ENCODE results near the gene STK39.

DNA sequence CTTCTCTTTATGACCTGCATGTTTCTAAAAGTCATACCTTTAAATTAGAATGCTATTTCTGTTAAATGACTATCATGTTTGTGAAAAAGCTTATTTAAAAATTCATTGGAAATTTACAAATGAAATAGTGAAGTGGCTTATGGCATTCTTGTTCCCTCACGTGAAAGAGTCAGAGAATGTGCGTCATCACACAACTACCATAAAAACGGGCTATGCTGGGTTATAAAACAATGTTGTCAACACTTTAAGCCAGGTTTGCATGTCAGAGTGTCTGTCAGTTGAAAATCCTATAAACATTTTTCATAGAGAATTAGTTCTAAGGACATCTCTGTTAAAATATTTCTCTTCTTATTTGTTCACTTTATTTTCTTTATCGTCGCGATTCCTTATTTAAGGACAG is 42.5 kb upstream of the STK39 start:
- TF ChIP-seq, protein P1, sequence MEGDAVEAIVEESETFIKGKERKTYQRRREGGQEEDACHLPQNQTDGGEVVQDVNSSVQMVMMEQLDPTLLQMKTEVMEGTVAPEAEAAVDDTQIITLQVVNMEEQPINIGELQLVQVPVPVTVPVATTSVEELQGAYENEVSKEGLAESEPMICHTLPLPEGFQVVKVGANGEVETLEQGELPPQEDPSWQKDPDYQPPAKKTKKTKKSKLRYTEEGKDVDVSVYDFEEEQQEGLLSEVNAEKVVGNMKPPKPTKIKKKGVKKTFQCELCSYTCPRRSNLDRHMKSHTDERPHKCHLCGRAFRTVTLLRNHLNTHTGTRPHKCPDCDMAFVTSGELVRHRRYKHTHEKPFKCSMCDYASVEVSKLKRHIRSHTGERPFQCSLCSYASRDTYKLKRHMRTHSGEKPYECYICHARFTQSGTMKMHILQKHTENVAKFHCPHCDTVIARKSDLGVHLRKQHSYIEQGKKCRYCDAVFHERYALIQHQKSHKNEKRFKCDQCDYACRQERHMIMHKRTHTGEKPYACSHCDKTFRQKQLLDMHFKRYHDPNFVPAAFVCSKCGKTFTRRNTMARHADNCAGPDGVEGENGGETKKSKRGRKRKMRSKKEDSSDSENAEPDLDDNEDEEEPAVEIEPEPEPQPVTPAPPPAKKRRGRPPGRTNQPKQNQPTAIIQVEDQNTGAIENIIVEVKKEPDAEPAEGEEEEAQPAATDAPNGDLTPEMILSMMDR (IDR thresholded peaks at IDR 0.05) = no peak
- no peak for TF ChIP-seq POLR2A (IDR thresholded peaks at IDR 0.05)

Measured in heart left ventricle (tissue), 13 donors.